GM12878 (cell line): ENCODE results near the gene DUT. TPM values are rescaled to one million over a fixed set of nuclear protein-coding genes. Genes with fewer than 3 reads are reported as not detected.

ENCODE experiments used
- ATF3 ChIP-seq: IDR thresholded peaks from 2 replicates; pipeline ENCODE4 v1.6.1; 2011; ENCODE audit warnings: low read depth, mild to moderate bottlenecking, low read length, moderate library complexity, borderline replicate concordance; ENCODE audit errors: extremely low read depth
- CTCF ChIP-seq, 3 experiments: IDR thresholded peaks in 2 of 3; conservative IDR thresholded peaks in 1 of 3; 2 replicates each; pipeline ENCODE4 v1.5.1; 2011; ENCODE audit warnings: low read depth in 3 of 3, low read length in 3 of 3, mild to moderate bottlenecking in 3 of 3, control low read depth in 2 of 3, moderate library complexity in 2 of 3, inconsistent platforms in 1 of 3, mixed read lengths in 1 of 3; ENCODE audit not compliant: control insufficient read depth in 2 of 3, insufficient read depth in 1 of 3; ENCODE audit errors: extremely low read depth in 1 of 3
- EGR1 ChIP-seq, 2 experiments: IDR thresholded peaks; 1 replicate in 1 of 2; 2 replicates in 1 of 2; pipeline ENCODE4 v1.6.1; 2011 to 2012; ENCODE audit warnings: low read depth in 2 of 2, low read length in 2 of 2, borderline replicate concordance in 1 of 2, mild to moderate bottlenecking in 1 of 2, moderate library complexity in 1 of 2
- ESRRA ChIP-seq: IDR thresholded peaks from 2 replicates; pipeline ENCODE4 v1.6.1; 2012; ENCODE audit warnings: mild to moderate bottlenecking, low read length, improper control_type of control experiment
- ETV6 ChIP-seq, 2 experiments: fragments of 450-650 bp in 1 of 2; IDR thresholded peaks in 1 of 2; conservative IDR thresholded peaks in 1 of 2; 2 replicates each; pipeline ENCODE4 v1.6.1; 2014; ENCODE audit warnings: antibody characterized with exemption in 1 of 2, borderline replicate concordance in 1 of 2, low read depth in 1 of 2, mild to moderate bottlenecking in 1 of 2, moderate library complexity in 1 of 2
- HSF1 ChIP-seq: fragments of 150-350 bp; IDR thresholded peaks from 2 replicates; pipeline ENCODE4 v1.6.1; 2014; ENCODE audit warnings: mild to moderate bottlenecking, low read depth, low read length
- IRF4 ChIP-seq: IDR thresholded peaks from 2 replicates; pipeline ENCODE4 v1.6.1; 2011; ENCODE audit warnings: low read depth, low read length
- MEF2B ChIP-seq: fragments of 450-650 bp; IDR thresholded peaks from 2 replicates; pipeline ENCODE4 v1.6.1; 2018; ENCODE audit warnings: mild to moderate bottlenecking, moderate library complexity; ENCODE audit not compliant: partially characterized antibody, poor library complexity, severe bottlenecking
- NBN ChIP-seq: fragments of 450-650 bp; IDR thresholded peaks from 2 replicates; pipeline ENCODE4 v1.6.1; 2016
- NFYA ChIP-seq: IDR thresholded peaks from 2 replicates; pipeline ENCODE4 v1.6.1; 2011; ENCODE audit warnings: low read depth, mild to moderate bottlenecking, low read length, improper control_type of control experiment, borderline replicate concordance
- PKNOX1 ChIP-seq: fragments of 450-650 bp; IDR thresholded peaks from 2 replicates; pipeline ENCODE4 v1.6.1; 2016; ENCODE audit warnings: mild to moderate bottlenecking
- POLR2AphosphoS2 ChIP-seq: IDR thresholded peaks from 2 replicates; pipeline ENCODE4 v1.6.1; 2011; ENCODE audit warnings: low read depth, mild to moderate bottlenecking, low read length, improper control_type of control experiment, moderate library complexity
- POLR2AphosphoS5 ChIP-seq: IDR thresholded peaks from 2 replicates; pipeline ENCODE4 v1.6.1; 2011; ENCODE audit warnings: mild to moderate bottlenecking, low read length, inconsistent platforms
- RB1 ChIP-seq: fragments of 450-650 bp; formaldehyde crosslinking; IDR thresholded peaks from 2 replicates; pipeline ENCODE4 v1.6.1; 2017; ENCODE audit warnings: mild to moderate bottlenecking, borderline replicate concordance
- RFX5 ChIP-seq: IDR thresholded peaks from 2 replicates; pipeline ENCODE4 v1.6.1; 2011; ENCODE audit warnings: low read depth, low read length, improper control_type of control experiment
- SMAD1 ChIP-seq: fragments of 450-650 bp; IDR thresholded peaks from 2 replicates; pipeline ENCODE4 v1.6.1; 2018; ENCODE audit warnings: mild to moderate bottlenecking, low read depth; ENCODE audit not compliant: partially characterized antibody
- SMARCA5 ChIP-seq: fragments of 450-650 bp; IDR thresholded peaks from 2 replicates; pipeline ENCODE4 v1.6.1; 2017; ENCODE audit warnings: mild to moderate bottlenecking
- USF2 ChIP-seq: IDR thresholded peaks from 2 replicates; pipeline ENCODE4 v1.6.1; 2011; ENCODE audit warnings: low read depth, low read length, improper control_type of control experiment, borderline replicate concordance
- ZBTB33 ChIP-seq: fragments of 450-650 bp; IDR thresholded peaks from 2 replicates; pipeline ENCODE4 v1.6.1; 2017; ENCODE audit warnings: mild to moderate bottlenecking
- polyA plus RNA-seq, 11 experiments: library from polyadenylated mRNA; depleted of rRNA in 4 of 11; unstranded in 6 of 11; stranded (reverse) in 5 of 11; fragments of >200 nt; fragmentation: Nextera tagmentation in 4 of 11; fragmentation: Illumina TruSeq in 1 of 11; extraction: Ambion mirVana in 4 of 11; extraction: Trizol in 1 of 11; gene quantifications; 1 replicate in 1 of 11; 2 replicates in 10 of 11; pipeline versions ENCODE4 v1.2.1 to v1.2.3, GENCODE V29; 2011 to 2016; ENCODE audit warnings: inconsistent platforms in 2 of 11, missing spikeins in 2 of 11, low read depth in 1 of 11
- total RNA-seq, 4 experiments: library from RNA; depleted of rRNA in 3 of 4; stranded (reverse); fragments of >200 nt in 3 of 4; fragmentation: Illumina TruSeq in 1 of 4; extraction: Trizol in 1 of 4; gene quantifications; 2 replicates each; pipeline versions ENCODE4 v1.2.1 to v1.2.3, GENCODE V29; 2013 to 2021

DUT gene
- total and polyA plus RNA-seq, 10 of the 15 experiments (the other 5 are each of a cell fraction or from before 2014, with no cell fraction given) = 20.1 to 452 (median 149) TPM

GRCh38 chr15:48330855-48331795 lies at the start of gene DUT (continued):
- TF ChIP-seq POLR2AphosphoS5 = peak; percentile 89
- no peak for TF ChIP-seq EGR1 (IDR thresholded peaks at IDR 0.05; ENCODE audit: borderline replicate concordance in 1 of 2, low read depth in 2 of 2, low read length in 2 of 2)
- TF ChIP-seq SMAD1 = no peak
- TF ChIP-seq PKNOX1 = no peak
- no peak for TF ChIP-seq MEF2B
- no peak for TF ChIP-seq ZBTB33
- no peak for TF ChIP-seq USF2
- 0 out of 2 replicates have a peak, but pooled peaks have one; percentile 66 for TF ChIP-seq RB1
- TF ChIP-seq NBN = peak; percentile 41
- peak; percentile 81 for TF ChIP-seq POLR2AphosphoS2
- TF ChIP-seq NFYA = no peak
- TF ChIP-seq IRF4 = no peak
- TF ChIP-seq HSF1 = no peak
- TF ChIP-seq CTCF (IDR thresholded peaks at IDR 0.05 in 2 of 3, conservative IDR thresholded peaks at IDR 0.05 in 1 of 3; ENCODE audit: control insufficient read depth in 2 of 3, extremely low read depth in 1 of 3, insufficient read depth in 1 of 3, low read depth in 3 of 3, low read length in 3 of 3) = no peak
- TF ChIP-seq ESRRA = no peak
- no peak for TF ChIP-seq ETV6 (conservative IDR thresholded peaks at IDR 0.05 in 1 of 2, IDR thresholded peaks at IDR 0.05 in 1 of 2; ENCODE audit: borderline replicate concordance in 1 of 2, low read depth in 1 of 2)
- TF ChIP-seq ATF3 = no peak
- TF ChIP-seq RFX5 = no peak
- TF ChIP-seq SMARCA5 = no peak
